Dedifferentiated amniotic fluid mesenchymal stem cell (primary cell): ENCODE results near the gene SYT1.
"Not testable (repeated sequence)": the region's sequence is repeated elsewhere in the genome, so short reads cannot be mapped to it uniquely, and the experiment has no call there.

Experiments used
- DNase-seq: peaks from one replicate; pipeline ENCODE4 v3.0.0-alpha.2; 2016; ENCODE audit errors: extremely low spot score

Gene SYT1

DNA sequence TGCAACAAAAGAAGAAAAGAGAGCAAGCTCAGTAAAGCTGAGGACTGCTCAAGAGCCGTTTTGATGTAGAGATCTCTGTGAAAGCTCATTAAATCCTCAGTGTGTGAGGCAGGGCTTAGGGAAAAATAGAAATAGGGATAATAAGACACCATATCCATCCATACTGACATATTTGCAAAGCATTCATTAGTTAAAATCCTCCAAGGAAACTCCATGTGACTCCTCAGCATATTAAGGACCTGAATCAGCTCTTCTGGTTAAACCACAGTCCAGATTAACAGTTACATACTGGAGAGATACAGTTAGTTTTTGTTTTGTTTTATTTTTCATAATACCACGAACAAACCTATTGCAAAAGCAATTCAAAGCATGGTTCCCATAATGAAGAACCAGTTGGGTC is 538.0 kb downstream of the SYT1 start:
- DNase-seq: no peak

DNA sequence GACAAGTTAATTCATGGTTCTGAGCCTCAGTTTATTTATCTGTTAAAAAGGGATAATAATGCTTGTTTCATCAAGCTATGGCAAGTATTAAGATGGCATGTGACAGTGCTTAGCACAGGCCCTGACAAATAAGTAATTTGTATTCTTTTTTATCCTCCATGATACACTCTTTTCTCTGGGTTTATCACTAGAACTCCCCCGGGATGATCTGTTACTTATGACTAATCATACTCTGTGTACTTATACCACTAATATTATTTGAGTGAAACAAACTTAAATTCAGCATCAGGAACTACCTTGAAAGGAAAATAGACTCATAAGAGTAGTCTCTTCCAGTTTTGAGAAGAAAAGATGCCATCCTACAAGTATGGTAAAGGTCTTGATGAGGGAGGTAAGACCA is 542.4 kb downstream of the SYT1 start:
- DNase-seq: no peak

DNA sequence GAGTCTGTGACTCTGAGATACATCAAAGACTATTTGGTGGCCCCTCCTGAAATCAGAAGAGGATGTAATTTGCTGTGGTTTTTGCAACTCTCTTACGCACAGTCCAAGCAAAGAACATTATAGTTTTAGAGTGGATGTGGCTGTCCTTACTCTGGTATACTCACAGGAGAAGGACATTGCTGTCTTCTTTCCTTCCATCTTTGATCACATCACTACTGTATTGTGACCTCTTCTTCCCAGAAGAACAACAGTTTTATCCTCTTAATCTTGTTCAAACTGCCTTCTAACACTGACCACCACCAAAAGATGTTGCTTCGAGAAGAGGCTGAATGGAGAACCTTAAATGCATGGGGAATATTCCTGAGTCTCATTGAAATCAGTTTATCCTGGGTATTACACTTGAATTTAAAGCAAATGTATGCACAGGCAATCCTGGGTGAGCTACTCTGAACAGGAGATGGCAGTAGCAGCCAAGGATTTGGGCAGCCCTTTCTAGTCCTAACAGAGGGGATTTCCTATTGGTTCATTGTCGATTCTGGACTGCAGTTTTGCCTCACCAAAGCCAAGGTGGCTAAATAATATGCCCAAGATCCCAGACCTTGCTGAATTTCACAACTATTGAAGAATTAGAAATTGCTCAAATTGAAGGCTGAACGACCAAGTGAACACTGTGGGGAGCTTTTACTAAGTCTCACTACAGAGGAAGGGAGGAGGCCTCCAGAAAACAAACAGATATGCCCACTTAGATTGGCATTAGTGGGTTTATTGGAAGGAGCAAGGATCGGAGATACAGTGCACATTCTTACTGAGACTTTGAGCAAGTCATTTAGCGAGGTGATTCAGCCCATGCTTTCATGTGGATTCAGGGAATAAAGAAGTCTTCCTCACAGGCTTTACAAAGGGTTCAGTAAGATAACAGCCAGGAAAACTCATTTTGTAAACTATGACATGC is 543.4 kb downstream of the SYT1 start:
- DNase-seq: peak; percentile 95

DNA sequence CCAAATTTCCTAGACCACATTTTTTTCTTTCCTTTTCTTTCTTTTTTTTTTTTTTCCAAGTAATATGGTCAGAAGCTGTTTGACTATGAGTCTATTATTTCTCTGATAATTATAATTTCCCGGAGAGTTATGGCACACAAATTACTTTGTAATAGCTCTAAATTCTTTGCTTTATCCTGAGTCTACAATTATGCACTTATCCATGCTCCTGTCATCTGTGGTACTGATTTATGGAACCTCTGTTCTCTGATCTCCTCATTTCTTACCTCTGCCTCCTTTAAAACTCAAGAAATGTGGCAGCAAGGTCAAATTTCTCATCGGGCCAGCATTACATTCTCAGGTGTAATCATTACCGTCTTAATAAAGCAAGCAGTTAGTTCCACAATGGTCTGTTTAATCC is 544.1 kb downstream of the SYT1 start:
- no peak for DNase-seq

DNA sequence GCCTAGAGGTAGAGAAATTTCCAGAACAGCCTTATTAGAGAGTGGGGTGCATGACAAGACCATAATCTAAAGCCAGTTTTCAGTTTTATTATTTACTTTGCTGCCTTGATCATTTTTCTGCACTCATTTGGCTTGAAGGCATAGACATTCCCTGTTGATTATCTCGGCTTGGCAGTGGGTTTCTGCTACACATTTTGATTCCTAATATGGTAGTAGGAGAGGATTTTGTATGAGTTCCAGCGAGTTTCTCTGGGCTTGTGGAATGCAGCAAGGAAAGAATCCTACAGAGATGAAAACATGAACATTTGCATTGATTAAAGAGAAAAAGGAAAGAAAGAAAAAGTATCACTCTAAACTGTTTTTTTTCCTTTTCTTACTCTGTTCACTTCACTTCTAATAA is 545.0 kb downstream of the SYT1 start:
- peak; percentile 82 for DNase-seq

DNA sequence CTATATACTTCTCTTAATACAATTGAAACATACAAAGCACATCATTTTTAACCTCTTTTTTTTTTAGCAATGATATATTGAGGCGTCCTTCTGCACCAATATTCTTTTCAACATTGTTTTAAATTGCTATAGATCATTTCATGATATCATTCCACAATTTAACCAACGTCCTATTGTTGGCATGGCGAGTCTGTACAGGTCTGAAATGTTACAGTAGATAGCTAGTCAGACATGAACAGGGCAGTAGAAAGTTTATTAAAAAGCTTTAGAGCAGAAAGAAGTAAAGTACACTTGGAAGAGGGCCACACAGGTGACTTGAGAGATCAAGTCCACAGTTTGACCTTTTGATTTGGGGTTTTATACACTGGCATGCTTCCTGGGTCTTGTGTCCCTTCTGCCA is 547.2 kb downstream of the SYT1 start:
- DNase-seq: no peak

- DNase-seq: no peak
Measured at GRCh38 chr12:79413796-79414195, 549.2 kb downstream of the SYT1 start.

DNA sequence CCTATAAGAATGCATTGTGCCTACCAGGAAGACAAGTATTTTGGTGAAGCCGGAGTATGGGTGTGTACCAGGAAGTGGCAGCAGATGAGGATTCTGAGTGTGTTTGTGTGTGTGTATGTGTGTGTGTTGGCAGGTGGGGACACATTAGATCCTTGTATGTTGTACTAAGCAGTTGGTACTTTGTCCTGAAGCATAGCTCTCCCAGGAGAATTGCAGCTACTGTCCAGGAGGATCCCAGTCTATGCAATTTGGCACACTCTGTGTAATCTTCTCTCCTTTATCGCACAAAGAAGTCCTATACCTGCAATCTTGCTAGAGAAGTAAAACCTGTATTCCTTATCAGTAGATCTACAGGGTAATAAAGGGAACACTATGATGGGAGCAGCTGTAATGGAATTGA is 549.7 kb downstream of the SYT1 start:
- no peak for DNase-seq

GRCh38 chr12:79415321-79415720 is 550.7 kb downstream of the SYT1 start:
- no peak for DNase-seq

DNA sequence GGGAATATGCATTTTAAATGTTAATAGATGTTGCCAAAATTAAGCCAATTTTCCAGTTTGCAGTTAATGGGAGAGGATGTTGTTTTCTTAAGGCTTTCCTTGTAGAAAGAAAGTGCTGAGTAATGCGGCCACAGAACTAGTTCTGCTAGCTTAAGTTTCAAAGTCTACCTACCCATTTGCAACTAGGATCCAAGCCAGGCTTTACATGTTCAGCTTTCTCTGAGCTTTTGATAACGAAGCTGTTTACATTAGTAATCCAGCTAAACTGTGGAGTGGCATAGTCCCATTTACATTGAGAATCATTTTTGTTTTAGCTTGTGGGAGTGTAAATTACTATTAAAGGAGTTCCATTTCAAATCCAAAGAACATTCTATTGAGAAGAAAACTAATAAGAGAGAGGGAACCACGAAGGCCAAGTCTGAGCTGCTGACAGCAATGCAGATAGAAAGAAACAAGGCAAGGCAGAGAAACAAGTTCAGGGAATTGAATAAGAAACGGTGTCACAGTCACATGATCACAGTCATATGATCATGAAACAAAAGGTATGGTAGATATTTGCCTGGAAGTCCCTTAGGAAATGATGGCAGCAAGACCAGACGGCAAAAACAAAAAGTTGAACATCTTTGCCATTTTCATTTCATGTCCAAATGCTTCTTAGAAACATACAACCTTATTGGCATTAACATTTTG is 551.3 kb downstream of the SYT1 start:
- no peak for DNase-seq

- DNase-seq: peak; percentile 94
Measured at GRCh38 chr12:79420146-79420618, 555.6 kb downstream of the SYT1 start.

- DNase-seq: no peak
Measured at GRCh38 chr12:79421236-79421740, 556.7 kb downstream of the SYT1 start.

DNA sequence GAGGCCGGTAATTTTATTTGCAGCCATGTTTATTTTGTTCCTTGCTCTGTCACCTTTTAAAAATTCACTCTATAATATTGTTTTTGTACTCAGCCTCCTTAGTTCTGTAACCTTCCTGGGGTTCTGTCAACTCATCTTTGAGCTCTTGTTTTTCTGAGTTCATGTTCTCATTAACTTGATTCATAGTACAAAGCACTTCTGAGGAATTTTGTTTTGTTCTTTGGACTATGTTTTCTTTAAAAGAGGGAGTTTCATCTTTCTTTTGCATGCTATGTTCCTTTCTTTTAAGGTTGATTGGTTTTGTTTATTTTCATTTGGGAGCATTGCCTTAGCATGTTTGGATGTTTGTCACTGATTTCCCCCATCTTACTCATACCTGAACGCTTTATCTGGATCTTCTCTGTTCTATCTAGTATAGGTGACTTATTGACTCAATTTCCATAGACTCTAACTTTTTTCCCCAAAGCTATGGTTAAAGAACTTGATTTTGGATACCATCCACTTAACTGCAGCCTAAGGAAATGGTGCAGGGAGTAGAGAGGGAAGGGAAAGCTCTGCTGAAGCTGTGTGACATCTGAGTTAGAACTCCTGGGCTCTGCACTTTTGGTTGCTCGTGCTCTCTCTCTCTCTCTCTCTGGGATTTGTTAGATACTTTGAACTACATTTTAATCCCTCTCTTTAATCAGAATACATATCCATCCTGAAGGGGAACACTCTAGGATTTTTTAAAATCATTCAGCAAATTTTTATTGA is 557.7 kb downstream of the SYT1 start:
- DNase-seq: peak; percentile 30

- no peak for DNase-seq
Measured at GRCh38 chr12:79423560-79423959, 559.0 kb downstream of the SYT1 start.

GRCh38 chr12:79424109-79424721 is 559.6 kb downstream of the SYT1 start:
- DNase-seq: peak; percentile 98

DNA sequence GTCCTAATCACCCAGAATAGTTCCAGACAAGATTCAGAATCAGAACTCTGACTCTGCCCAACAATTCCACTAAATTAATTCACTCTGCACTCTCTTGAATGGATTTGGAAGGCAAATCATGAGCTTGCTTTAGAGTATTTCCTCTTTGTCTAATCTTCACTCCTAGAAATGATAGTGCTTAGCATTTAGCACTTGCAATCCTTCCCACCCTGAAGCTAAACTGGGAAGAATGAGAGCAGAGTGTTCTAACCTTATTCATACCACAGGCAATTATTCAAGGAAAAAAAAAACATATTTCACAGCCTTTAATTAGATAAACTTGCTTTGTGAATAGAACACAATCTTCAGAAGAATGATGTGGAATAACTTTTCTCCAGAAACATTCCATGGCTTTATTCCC is 561.5 kb downstream of the SYT1 start:
- DNase-seq: no peak

GRCh38 chr12:79426744-79427143 is 562.2 kb downstream of the SYT1 start:
- not testable (repeated sequence) for DNase-seq

DNA sequence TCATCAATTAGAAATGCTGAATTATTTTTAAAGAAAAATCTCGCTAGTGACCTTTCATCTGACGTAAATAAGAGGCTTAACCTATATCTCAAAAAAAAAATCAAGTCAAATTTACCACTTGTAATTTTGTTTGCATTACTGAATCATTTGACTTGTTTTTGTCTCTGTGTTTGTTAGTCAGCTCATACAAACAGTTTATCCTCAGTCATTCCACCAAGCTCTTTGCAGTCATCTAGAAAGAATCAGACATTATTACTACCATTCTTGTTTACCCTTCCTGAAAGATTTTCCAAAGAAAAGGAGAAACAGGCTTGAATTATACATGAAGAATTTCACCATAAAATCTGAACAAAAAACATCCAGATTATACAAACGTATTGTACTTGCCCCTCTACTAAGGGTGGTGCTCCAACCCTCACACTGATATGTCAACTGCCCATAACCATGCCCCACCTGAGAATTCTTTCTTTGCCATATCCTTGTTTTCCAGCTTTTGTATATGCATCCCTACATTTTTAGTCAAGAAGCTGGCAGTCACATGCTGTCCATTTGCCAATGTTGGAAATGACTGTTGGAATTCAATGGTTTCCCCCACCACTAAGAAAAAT is 569.0 kb downstream of the SYT1 start:
- DNase-seq: no peak

- no peak for DNase-seq
Measured at GRCh38 chr12:79434561-79434960, 570.0 kb downstream of the SYT1 start.

- DNase-seq: no peak
Measured at GRCh38 chr12:79435742-79436141, 571.2 kb downstream of the SYT1 start.
